ENCODE results near the gene WRNIP1. TPM values are rescaled to one million over a fixed set of nuclear protein-coding genes. Genes with fewer than 3 reads are reported as not detected.
"Not testable (repeated sequence)": the region's sequence is repeated elsewhere in the genome, so short reads cannot be mapped to it uniquely, and the experiment has no call there.

The WRNIP1 gene
- total RNA-seq, 1 experiment from 2014 or later: 36.3 TPM

DNA sequence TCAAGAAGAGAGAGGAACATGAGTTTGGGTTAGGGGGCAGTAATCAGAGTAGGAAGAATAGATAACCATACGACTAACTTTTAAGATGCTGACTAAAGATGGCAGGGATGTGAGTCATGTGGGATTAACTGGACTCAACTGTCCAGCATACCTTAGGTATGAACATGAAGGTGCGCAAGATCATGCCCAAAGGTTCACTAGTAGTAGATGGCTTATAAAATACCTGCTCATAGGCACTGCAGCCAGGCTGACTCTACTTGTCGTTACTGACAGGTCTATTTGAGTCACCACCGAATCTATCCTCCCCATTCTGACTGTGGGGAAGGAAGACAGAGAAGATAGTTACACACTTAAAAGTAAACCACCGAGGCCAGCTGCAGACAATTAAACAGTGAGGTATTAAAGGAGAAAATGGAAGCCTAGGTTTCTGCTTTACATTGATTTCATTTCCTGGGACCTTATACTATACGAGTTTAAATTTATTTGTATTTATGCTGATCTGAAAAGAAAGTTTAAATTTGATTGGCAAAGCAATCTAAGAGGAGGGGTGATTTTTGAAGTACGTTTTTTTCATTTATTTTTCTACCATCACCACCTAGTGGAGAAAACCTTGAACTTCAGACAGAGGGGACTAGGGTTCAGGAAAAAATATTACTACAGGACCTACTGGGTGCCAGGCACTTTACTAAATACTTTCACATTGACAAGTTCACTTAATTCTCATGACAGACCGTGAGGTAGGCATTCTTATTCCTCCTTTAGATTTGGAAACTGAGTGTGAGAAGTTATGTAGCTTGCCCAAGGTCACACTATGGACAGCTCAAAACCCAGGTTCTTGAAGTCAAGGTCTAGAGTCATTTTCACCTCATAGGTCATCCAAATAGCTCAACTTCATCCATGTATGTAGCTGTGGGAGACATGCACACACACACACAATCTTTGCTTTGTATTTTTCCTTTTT lies 4.0 kb upstream of the WRNIP1 start:
- Mint-ChIP-seq H3K4me3 (no peak overlapping the region), H3K27ac (no peak overlapping the region), H3K4me1 (peaks cover 8% of the 10 kb centered on the region), H3K9me3 (peaks cover 21% of the 10 kb centered on the region), H3K36me3 (no peaks in the 10 kb centered on the region), H3K27me3 (ENCODE audit: low read depth) (no peaks in the 10 kb centered on the region)
- ATAC-seq (no peak), DNase-seq (ENCODE audit: low spot score) (no peak)
- TF ChIP-seq, protein P1, sequence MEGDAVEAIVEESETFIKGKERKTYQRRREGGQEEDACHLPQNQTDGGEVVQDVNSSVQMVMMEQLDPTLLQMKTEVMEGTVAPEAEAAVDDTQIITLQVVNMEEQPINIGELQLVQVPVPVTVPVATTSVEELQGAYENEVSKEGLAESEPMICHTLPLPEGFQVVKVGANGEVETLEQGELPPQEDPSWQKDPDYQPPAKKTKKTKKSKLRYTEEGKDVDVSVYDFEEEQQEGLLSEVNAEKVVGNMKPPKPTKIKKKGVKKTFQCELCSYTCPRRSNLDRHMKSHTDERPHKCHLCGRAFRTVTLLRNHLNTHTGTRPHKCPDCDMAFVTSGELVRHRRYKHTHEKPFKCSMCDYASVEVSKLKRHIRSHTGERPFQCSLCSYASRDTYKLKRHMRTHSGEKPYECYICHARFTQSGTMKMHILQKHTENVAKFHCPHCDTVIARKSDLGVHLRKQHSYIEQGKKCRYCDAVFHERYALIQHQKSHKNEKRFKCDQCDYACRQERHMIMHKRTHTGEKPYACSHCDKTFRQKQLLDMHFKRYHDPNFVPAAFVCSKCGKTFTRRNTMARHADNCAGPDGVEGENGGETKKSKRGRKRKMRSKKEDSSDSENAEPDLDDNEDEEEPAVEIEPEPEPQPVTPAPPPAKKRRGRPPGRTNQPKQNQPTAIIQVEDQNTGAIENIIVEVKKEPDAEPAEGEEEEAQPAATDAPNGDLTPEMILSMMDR (IDR thresholded peaks at IDR 0.05): peak; percentile 44
- TF ChIP-seq RORB (CRISPR knock-in tag; IDR thresholded peaks at IDR 0.05): no peak
- POLR2A ChIA-PET: no interaction called here
- CTCF ChIA-PET: interaction anchor here (0.6 to 2.3 kb wide), 7 partner anchors 11 to 191 kb away, joined by 3 to 18 read pairs (median 4); partner anchors contain the start of gene MYLK4

DNA sequence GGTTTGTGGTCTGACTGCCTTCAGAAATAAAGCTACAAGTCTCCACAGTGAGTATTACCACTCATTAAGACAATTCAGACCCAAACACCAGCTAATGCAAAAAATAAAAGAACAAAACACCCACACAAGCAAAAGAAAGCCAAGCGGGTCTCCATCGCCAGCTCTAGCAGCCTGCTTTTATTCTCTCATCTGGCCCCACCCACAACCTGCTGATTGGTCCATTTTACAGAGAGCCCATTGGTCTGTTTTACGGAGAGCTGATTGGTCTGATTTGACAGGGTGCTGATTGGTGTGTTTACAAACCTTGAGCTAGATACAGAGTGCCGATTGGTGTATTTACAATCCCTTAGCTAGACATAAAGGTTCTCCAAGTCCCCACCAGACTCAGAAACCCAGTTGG lies 2.3 kb upstream of the WRNIP1 start:
- H3K27me3 Mint-ChIP-seq (ENCODE audit: low read depth); H3K4me3 Mint-ChIP-seq; H3K27ac Mint-ChIP-seq; H3K36me3 Mint-ChIP-seq; ATAC-seq; DNase-seq (ENCODE audit: low spot score); POLR2A ChIA-PET: not testable (repeated sequence)
- CTCF ChIA-PET: interaction anchor here (1.1 to 2.3 kb wide), 7 partner anchors 13 to 189 kb away, joined by 3 to 15 read pairs (median 6); partner anchors contain the start of gene MYLK4
- peaks cover 17% of the 10 kb centered on the region for H3K4me1 Mint-ChIP-seq
- peak; percentile 53; the same call in 1 of the 2 replicates for TF ChIP-seq NFYB (CRISPR knock-in tag; conservative IDR thresholded peaks at IDR 0.05; ENCODE audit: low read depth)
- peaks cover 21% of the 10 kb centered on the region for H3K9me3 Mint-ChIP-seq

DNA sequence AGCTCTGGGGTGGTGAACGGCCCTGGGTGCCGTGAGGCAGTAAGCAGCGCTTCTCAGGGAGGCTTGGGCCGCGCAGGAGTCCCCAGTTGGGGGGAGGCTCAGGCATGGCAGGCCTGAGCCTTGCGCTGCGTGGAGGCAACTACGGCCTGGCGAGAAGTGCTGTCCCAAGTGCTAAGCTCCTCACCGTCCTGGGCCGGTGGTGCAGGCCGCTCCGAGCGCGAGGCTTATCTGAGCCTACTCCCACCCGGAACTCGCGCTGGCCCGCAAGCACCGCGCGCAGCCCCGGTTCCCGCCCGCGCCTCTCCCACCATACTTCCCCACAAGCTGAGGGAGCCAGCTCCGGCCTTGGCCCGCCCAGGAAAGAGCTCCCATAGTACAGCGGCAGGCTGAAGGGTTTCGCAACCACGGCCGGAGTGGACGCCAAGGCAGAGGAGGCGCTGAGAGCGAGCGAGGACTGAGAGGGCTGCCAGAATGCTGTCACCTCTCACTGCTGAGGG lies 1.8 kb upstream of the WRNIP1 start:
- ChIA-PET POLR2A (no interaction called here), CTCF (interaction anchor here (0.9 to 2.3 kb wide), 7 partner anchors 13 to 189 kb away, joined by 3 to 15 read pairs (median 6); partner anchors contain the start of gene MYLK4)
- ATAC-seq (no peak), DNase-seq (ENCODE audit: low spot score) (no peak)
- Mint-ChIP-seq H3K27ac (no peak overlapping the region), H3K4me1 (peaks cover 22% of the 10 kb centered on the region), H3K4me3 (peak overlapping the region; percentile 12; the same call in 1 of the 2 replicates), H3K36me3 (no peaks in the 10 kb centered on the region), H3K9me3 (peaks cover 21% of the 10 kb centered on the region), H3K27me3 (ENCODE audit: low read depth) (no peaks in the 10 kb centered on the region)
- TF ChIP-seq, protein P2, sequence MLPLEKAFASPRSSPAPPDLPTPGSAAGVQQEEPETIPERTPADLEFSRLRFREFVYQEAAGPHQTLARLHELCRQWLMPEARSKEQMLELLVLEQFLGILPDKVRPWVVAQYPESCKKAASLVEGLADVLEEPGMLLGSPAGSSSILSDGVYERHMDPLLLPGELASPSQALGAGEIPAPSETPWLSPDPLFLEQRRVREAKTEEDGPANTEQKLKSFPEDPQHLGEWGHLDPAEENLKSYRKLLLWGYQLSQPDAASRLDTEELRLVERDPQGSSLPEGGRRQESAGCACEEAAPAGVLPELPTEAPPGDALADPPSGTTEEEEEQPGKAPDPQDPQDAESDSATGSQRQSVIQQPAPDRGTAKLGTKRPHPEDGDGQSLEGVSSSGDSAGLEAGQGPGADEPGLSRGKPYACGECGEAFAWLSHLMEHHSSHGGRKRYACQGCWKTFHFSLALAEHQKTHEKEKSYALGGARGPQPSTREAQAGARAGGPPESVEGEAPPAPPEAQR (CRISPR knock-in tag; IDR thresholded peaks at IDR 0.05): no peak
- TF ChIP-seq GTF2I (CRISPR knock-in tag; conservative IDR thresholded peaks at IDR 0.05) (no peak), ZNF396 (CRISPR knock-in tag; IDR thresholded peaks at IDR 0.05; ENCODE audit: borderline replicate concordance) (no peak), FOXP1 (CRISPR knock-in tag; IDR thresholded peaks at IDR 0.05; ENCODE audit: borderline replicate concordance) (no peak), GRHL2 (CRISPR knock-in tag; IDR thresholded peaks at IDR 0.05; ENCODE audit: insufficient replicate concordance, severe bottlenecking) (no peak), CREM (CRISPR knock-in tag; IDR thresholded peaks at IDR 0.05) (no peak), NFYB (CRISPR knock-in tag; conservative IDR thresholded peaks at IDR 0.05; ENCODE audit: low read depth) (no peak), ELF4 (CRISPR knock-in tag; IDR thresholded peaks at IDR 0.05; ENCODE audit: low read depth) (no peak)
- TF ChIP-seq, protein P3, sequence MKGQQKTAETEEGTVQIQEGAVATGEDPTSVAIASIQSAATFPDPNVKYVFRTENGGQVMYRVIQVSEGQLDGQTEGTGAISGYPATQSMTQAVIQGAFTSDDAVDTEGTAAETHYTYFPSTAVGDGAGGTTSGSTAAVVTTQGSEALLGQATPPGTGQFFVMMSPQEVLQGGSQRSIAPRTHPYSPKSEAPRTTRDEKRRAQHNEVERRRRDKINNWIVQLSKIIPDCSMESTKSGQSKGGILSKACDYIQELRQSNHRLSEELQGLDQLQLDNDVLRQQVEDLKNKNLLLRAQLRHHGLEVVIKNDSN (CRISPR knock-in tag; IDR thresholded peaks at IDR 0.05): no peak
- TF ChIP-seq, protein P4, sequence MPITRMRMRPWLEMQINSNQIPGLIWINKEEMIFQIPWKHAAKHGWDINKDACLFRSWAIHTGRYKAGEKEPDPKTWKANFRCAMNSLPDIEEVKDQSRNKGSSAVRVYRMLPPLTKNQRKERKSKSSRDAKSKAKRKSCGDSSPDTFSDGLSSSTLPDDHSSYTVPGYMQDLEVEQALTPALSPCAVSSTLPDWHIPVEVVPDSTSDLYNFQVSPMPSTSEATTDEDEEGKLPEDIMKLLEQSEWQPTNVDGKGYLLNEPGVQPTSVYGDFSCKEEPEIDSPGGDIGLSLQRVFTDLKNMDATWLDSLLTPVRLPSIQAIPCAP (CRISPR knock-in tag; IDR thresholded peaks at IDR 0.05): no peak
- TF ChIP-seq, protein P5, sequence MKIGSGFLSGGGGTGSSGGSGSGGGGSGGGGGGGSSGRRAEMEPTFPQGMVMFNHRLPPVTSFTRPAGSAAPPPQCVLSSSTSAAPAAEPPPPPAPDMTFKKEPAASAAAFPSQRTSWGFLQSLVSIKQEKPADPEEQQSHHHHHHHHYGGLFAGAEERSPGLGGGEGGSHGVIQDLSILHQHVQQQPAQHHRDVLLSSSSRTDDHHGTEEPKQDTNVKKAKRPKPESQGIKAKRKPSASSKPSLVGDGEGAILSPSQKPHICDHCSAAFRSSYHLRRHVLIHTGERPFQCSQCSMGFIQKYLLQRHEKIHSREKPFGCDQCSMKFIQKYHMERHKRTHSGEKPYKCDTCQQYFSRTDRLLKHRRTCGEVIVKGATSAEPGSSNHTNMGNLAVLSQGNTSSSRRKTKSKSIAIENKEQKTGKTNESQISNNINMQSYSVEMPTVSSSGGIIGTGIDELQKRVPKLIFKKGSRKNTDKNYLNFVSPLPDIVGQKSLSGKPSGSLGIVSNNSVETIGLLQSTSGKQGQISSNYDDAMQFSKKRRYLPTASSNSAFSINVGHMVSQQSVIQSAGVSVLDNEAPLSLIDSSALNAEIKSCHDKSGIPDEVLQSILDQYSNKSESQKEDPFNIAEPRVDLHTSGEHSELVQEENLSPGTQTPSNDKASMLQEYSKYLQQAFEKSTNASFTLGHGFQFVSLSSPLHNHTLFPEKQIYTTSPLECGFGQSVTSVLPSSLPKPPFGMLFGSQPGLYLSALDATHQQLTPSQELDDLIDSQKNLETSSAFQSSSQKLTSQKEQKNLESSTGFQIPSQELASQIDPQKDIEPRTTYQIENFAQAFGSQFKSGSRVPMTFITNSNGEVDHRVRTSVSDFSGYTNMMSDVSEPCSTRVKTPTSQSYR (CRISPR knock-in tag; IDR thresholded peaks at IDR 0.05): no peak
- TF ChIP-seq, protein P6, sequence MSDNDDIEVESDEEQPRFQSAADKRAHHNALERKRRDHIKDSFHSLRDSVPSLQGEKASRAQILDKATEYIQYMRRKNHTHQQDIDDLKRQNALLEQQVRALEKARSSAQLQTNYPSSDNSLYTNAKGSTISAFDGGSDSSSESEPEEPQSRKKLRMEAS (CRISPR knock-in tag; IDR thresholded peaks at IDR 0.05): no peak
- TF ChIP-seq, protein P7, sequence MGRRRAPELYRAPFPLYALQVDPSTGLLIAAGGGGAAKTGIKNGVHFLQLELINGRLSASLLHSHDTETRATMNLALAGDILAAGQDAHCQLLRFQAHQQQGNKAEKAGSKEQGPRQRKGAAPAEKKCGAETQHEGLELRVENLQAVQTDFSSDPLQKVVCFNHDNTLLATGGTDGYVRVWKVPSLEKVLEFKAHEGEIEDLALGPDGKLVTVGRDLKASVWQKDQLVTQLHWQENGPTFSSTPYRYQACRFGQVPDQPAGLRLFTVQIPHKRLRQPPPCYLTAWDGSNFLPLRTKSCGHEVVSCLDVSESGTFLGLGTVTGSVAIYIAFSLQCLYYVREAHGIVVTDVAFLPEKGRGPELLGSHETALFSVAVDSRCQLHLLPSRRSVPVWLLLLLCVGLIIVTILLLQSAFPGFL (CRISPR knock-in tag; IDR thresholded peaks at IDR 0.05; ENCODE audit: borderline replicate concordance): no peak
- TF ChIP-seq, protein P8, sequence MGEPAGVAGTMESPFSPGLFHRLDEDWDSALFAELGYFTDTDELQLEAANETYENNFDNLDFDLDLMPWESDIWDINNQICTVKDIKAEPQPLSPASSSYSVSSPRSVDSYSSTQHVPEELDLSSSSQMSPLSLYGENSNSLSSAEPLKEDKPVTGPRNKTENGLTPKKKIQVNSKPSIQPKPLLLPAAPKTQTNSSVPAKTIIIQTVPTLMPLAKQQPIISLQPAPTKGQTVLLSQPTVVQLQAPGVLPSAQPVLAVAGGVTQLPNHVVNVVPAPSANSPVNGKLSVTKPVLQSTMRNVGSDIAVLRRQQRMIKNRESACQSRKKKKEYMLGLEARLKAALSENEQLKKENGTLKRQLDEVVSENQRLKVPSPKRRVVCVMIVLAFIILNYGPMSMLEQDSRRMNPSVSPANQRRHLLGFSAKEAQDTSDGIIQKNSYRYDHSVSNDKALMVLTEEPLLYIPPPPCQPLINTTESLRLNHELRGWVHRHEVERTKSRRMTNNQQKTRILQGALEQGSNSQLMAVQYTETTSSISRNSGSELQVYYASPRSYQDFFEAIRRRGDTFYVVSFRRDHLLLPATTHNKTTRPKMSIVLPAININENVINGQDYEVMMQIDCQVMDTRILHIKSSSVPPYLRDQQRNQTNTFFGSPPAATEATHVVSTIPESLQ (CRISPR knock-in tag; IDR thresholded peaks at IDR 0.05): no peak
- TF ChIP-seq, protein P9, sequence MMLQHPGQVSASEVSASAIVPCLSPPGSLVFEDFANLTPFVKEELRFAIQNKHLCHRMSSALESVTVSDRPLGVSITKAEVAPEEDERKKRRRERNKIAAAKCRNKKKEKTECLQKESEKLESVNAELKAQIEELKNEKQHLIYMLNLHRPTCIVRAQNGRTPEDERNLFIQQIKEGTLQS (CRISPR knock-in tag; conservative IDR thresholded peaks at IDR 0.05): no peak

Data from WTC11 (cell line).